Measurements from ENCODE around the gene CIBAR2. TPM values are rescaled to one million over a fixed set of nuclear protein-coding genes. Genes with fewer than 3 reads are reported as not detected.

CIBAR2 gene
- total and polyA plus RNA-seq, 3 experiments from 2014 or later = not detected

DNA sequence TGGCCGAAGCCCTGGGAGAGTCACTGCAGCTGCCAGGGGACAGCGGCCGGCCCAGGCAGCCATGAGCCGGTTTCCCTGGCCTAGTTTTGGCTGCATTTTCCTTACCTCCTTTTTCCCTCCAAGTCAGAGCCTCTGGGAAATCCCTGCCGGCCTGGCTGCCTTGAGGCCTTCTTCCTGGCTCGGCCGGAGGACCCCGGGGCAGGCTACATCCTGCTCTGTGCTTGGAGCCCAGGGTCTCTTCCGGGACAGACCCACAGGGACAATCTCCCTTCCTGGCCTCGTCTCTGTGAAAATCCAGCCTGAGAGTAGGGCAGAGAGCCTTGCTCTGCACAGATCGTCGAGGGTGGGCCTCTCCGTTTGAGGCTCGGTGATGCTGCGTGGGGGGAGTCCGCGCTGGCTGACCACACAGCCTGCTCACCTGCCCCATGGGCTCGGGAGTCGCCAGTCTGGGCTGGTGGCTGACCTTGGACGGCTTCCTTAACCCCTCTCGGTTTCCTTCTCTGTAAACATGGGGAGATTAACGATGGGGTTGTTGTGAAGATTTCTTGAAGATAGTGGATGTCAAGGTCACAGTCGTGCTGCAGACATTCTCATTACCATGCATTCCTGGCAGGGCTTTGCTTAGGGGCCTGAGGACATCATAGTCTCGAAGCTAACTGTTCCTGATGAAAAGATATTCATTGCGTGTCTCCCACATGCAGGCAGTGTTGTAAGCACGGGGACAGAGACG is 34.8 kb upstream of the CIBAR2 start:
- no peaks in the 10 kb centered on the region for H3K4me1 Mint-ChIP-seq
- H3K36me3 ChIP-seq (ENCODE audit: insufficient read depth, low read length) = no peaks in the 10 kb centered on the region
- H3K27me3 Mint-ChIP-seq = peaks cover 7 to 19% of the 10 kb centered on the region in 2 donors
- no peak for DNase-seq
- ChIA-PET POLR2A (no interaction called here), CTCF (no interaction called here)
- no peak overlapping the region for H3K4me3 ChIP-seq (ENCODE audit: low read length)
- no peaks in the 10 kb centered on the region for H3K9me3 ChIP-seq (ENCODE audit: low read length)
- no peaks in the 10 kb centered on the region for H3K27me3 ChIP-seq (ENCODE audit: insufficient read depth, low read length, poor library complexity, severe bottlenecking)
- H3K27ac ChIP-seq (ENCODE audit: low read depth, low read length) = no peak overlapping the region
- no peaks in the 10 kb centered on the region for H3K4me1 ChIP-seq (ENCODE audit: insufficient read depth, low read length)
- H3K4me3 Mint-ChIP-seq = no peak overlapping the region
- H3K27ac Mint-ChIP-seq = no peak overlapping the region
- no peaks in the 10 kb centered on the region for H3K9me3 Mint-ChIP-seq
- H3K36me3 Mint-ChIP-seq = no peaks in the 10 kb centered on the region

DNA sequence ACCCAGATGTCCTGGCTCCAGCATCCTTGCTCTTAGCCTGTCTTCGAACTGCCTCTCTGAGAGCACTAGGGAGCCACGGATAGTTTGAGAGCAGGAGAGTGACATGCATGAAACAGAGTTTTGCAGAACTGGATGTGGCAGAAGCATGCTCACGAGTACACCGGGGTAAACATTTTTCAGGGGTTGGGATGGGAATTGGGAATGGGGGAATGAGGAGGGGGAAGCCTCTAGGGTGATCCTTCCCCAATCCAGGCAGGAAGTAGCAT is 34.2 kb upstream of the CIBAR2 start:
- H3K4me1 ChIP-seq (ENCODE audit: insufficient read depth, low read length) = no peaks in the 10 kb centered on the region
- H3K4me1 Mint-ChIP-seq = no peaks in the 10 kb centered on the region
- H3K27me3 Mint-ChIP-seq = peaks cover 10 to 23% of the 10 kb centered on the region in 2 donors
- H3K4me3 Mint-ChIP-seq = no peak overlapping the region
- H3K9me3 ChIP-seq (ENCODE audit: low read length) = no peaks in the 10 kb centered on the region
- H3K4me3 ChIP-seq (ENCODE audit: low read length) = no peak overlapping the region
- no peak overlapping the region for H3K27ac ChIP-seq (ENCODE audit: low read depth, low read length)
- no peaks in the 10 kb centered on the region for H3K36me3 Mint-ChIP-seq
- no peaks in the 10 kb centered on the region for H3K9me3 Mint-ChIP-seq
- no peak overlapping the region for H3K27ac Mint-ChIP-seq
- no peaks in the 10 kb centered on the region for H3K36me3 ChIP-seq (ENCODE audit: insufficient read depth, low read length)
- ChIA-PET CTCF (no interaction called here), POLR2A (no interaction called here)
- H3K27me3 ChIP-seq (ENCODE audit: insufficient read depth, low read length, poor library complexity, severe bottlenecking) = no peaks in the 10 kb centered on the region
- no peak for DNase-seq

DNA sequence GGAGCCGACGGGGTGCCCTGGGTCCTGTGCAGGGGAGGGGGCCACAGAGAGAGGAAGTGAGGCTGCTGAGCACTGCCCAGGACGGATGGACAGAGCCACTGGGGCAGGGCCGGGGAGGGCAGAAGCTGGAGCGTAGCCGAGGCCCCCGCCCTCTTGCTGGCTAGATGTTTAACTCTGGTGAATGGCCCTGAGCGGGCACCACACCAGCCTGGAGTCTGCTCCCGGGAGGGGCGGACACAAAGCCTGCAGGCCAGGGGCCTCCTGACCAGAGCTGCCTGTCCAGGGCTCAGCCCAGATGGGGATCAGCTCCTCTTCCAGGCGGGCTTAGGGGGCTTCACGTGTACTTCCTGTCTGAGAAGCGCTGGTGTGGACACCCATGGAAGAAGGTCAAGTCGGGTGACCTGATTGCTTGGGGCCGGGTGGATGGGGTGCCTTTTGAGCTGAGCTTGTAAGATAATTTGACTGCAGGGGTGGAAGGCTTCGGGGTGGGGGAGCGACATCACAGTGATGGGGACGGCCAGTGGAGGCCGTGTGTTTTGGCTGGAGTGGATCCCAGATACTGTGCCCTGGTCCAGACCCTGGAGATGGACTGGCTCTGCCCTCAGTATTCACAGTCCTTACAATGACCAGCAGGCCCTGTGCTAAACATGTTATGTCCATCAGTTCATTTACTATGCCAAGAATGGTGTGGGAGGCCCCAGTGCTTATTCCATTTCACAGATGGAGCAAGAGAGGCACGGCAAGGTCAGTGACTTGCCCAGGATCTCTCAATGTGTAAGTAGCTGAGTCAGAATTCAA is 33.7 kb upstream of the CIBAR2 start:
- H3K27ac Mint-ChIP-seq = no peak overlapping the region
- CTCF ChIA-PET = no interaction called here
- no peaks in the 10 kb centered on the region for H3K36me3 ChIP-seq (ENCODE audit: insufficient read depth, low read length)

DNA sequence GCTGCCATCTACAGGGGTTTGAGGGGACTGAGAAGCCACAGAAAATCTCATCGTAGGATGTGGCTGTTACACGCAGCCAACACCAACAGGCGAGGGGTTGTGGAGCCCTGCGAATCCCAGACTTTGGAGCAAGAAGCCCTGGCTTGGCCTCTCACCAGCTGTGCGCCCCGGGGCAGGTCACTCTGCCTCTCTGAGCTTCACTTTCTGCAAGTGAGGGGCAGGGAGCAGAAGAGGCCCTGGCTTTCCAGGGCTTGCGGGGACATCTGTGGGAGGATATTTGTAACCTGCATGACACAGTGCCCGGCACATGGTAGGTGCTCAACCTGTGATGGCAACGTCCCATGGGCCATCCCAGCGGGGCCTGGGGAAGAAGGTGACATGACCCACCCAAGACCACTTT is 32.9 kb upstream of the CIBAR2 start:
- ChIA-PET CTCF (no interaction called here), POLR2A (no interaction called here)
- Mint-ChIP-seq H3K36me3 (no peaks in the 10 kb centered on the region), H3K4me1 (no peaks in the 10 kb centered on the region), H3K27ac (no peak overlapping the region), H3K27me3 (peaks cover 10 to 27% of the 10 kb centered on the region in 2 donors), H3K9me3 (no peaks in the 10 kb centered on the region), H3K4me3 (no peak overlapping the region)
- DNase-seq = no peak
- no peaks in the 10 kb centered on the region for H3K9me3 ChIP-seq (ENCODE audit: low read length)
- H3K27ac ChIP-seq (ENCODE audit: low read depth, low read length) = no peak overlapping the region
- H3K4me1 ChIP-seq (ENCODE audit: insufficient read depth, low read length) = no peaks in the 10 kb centered on the region
- no peaks in the 10 kb centered on the region for H3K27me3 ChIP-seq (ENCODE audit: insufficient read depth, low read length, poor library complexity, severe bottlenecking)
- H3K36me3 ChIP-seq (ENCODE audit: insufficient read depth, low read length) = no peaks in the 10 kb centered on the region
- no peak overlapping the region for H3K4me3 ChIP-seq (ENCODE audit: low read length)

More for the DNA sequence above, 33.7 kb upstream of the CIBAR2 start:
- POLR2A ChIA-PET = no interaction called here
- H3K4me1 ChIP-seq (ENCODE audit: insufficient read depth, low read length) = no peaks in the 10 kb centered on the region
- no peak overlapping the region for H3K27ac ChIP-seq (ENCODE audit: low read depth, low read length)
- H3K4me3 Mint-ChIP-seq = no peak overlapping the region
- H3K9me3 Mint-ChIP-seq = no peaks in the 10 kb centered on the region
- no peaks in the 10 kb centered on the region for H3K27me3 ChIP-seq (ENCODE audit: insufficient read depth, low read length, poor library complexity, severe bottlenecking)
- no peak overlapping the region for H3K4me3 ChIP-seq (ENCODE audit: low read length)
- H3K27me3 Mint-ChIP-seq = peaks cover 10 to 25% of the 10 kb centered on the region in 2 donors
- no peaks in the 10 kb centered on the region for H3K4me1 Mint-ChIP-seq
- no peak for DNase-seq
- no peaks in the 10 kb centered on the region for H3K9me3 ChIP-seq (ENCODE audit: low read length)
- no peaks in the 10 kb centered on the region for H3K36me3 Mint-ChIP-seq

DNA sequence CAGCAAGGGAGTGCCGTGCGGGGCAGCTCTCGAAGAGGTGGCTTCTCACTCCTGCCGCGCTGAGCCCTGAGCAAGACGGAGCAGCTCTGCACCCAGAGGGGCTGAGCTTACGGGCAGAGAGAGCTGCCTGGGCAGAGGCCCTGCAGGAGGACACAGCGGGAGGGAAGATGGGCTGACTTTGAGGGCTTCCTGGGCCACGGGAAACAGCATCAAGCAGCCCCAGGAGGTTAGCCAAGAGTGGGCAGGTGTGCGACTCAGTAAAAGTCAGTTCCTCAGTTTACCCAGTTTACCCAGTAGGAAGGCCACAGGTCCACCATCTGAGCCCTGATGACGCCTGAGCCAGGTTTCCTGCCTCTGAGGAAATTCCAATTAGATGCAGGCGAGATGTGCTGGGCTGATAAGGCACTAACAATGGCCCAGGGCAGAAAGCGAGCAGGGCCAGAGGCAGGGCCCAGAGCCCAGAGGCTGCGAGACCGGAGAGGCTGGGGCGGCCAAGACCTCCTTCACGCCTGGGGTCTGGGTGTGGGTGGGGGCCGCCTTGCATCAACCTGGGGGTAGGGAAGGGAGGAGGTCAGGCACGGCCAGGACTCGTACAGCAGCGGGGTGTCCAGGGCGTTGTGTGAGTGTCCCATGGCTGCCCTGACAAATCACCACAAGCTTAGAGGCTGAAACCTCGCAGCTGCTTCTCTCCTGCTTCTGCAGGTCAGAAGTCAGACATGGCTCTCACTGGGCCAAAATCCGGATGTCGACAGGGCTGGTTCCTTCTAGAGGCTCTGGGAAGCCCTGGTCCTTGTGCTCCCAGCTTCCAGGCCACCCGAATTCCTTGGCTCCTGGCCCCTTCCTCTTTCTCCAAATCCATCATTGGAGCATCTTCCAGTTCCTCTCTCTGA is 32.0 kb upstream of the CIBAR2 start:
- H3K9me3 Mint-ChIP-seq = no peaks in the 10 kb centered on the region
- CTCF ChIA-PET = no interaction called here
- Histone ChIP-seq H3K9me3 (ENCODE audit: low read length) (no peaks in the 10 kb centered on the region), H3K27ac (ENCODE audit: low read depth, low read length) (no peak overlapping the region), H3K36me3 (ENCODE audit: insufficient read depth, low read length) (no peaks in the 10 kb centered on the region), H3K27me3 (ENCODE audit: insufficient read depth, low read length, poor library complexity, severe bottlenecking) (peaks cover 1% of the 10 kb centered on the region), H3K4me3 (ENCODE audit: low read length) (no peak overlapping the region), H3K4me1 (ENCODE audit: insufficient read depth, low read length) (no peaks in the 10 kb centered on the region)
- no peaks in the 10 kb centered on the region for H3K4me1 Mint-ChIP-seq
- H3K36me3 Mint-ChIP-seq = no peaks in the 10 kb centered on the region
- no peak overlapping the region for H3K4me3 Mint-ChIP-seq
- peak overlapping the region in 3 of 8 donors; percentile 29 to 80 (median 47) for H3K27ac Mint-ChIP-seq
- peaks cover 10 to 36% of the 10 kb centered on the region in 2 donors for H3K27me3 Mint-ChIP-seq
- POLR2A ChIA-PET = no interaction called here
- no peak for DNase-seq

DNA sequence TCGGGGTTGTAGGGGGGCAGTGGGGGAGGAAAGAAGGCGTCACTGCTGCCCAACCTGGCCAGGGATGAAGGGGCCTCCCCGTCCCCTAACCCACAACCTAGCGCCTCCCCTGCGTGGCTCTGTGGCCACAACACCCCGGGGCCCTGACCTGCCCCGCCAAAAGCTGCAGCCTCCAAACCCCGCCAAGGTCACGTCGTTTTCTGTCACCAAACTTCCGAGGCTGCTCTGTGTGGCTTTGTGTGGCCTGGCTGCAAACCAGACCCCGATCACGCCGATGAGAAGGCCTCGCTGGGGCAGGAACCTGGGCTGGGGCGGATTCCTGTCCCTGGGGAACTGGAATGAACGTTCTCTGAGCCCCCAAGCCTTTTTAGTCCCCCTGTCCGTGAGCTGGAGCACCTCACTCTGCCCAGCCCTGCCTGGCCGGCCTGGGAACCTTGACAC is 30.5 kb upstream of the CIBAR2 start:
- Mint-ChIP-seq H3K27me3 (peaks cover 24 to 47% of the 10 kb centered on the region in 2 donors), H3K4me3 (no peak overlapping the region)
- CTCF ChIA-PET = no interaction called here

DNA sequence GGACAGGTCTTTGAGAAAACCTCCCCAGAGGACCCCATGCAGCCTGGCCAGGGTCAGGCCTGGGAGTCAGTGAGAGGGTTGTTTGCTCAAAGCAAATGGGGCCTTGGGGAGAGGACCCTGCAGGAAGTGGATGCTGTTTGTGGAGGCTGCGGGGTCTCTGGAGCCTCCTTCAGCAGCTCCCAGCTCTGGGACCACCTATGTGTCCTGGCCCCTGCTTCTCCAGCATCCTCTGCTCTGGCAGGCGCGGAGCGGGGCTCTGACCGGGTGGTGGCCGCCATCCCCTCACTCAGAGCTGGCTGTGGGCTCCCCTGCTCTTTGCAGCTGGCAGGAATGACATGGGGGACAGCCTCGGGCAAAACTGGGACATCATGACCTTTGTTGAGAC is 29.8 kb upstream of the CIBAR2 start:
- Histone ChIP-seq H3K9me3 (ENCODE audit: low read length) (no peaks in the 10 kb centered on the region), H3K4me1 (ENCODE audit: insufficient read depth, low read length) (no peaks in the 10 kb centered on the region), H3K27me3 (ENCODE audit: insufficient read depth, low read length, poor library complexity, severe bottlenecking) (peaks cover 3% of the 10 kb centered on the region), H3K36me3 (ENCODE audit: insufficient read depth, low read length) (no peaks in the 10 kb centered on the region), H3K4me3 (ENCODE audit: low read length) (no peak overlapping the region), H3K27ac (ENCODE audit: low read depth, low read length) (no peak overlapping the region)
- H3K4me1 Mint-ChIP-seq = peaks cover 3 to 6% (median 4%) of the 10 kb centered on the region in 3 donors
- H3K27me3 Mint-ChIP-seq = peaks cover 25 to 50% of the 10 kb centered on the region in 2 donors
- no peaks in the 10 kb centered on the region for H3K36me3 Mint-ChIP-seq
- H3K4me3 Mint-ChIP-seq = no peak overlapping the region
- H3K27ac Mint-ChIP-seq = peak overlapping the region in 1 of 8 donors; percentile 88
- no peak for DNase-seq
- H3K9me3 Mint-ChIP-seq = no peaks in the 10 kb centered on the region
- ChIA-PET CTCF (no interaction called here), POLR2A (no interaction called here)

More for the DNA sequence above, 30.5 kb upstream of the CIBAR2 start:
- Mint-ChIP-seq H3K4me1 (peaks cover 2 to 3% (median 2%) of the 10 kb centered on the region in 3 donors), H3K27ac (peak overlapping the region in 1 of 8 donors; percentile 88), H3K9me3 (no peaks in the 10 kb centered on the region), H3K36me3 (no peaks in the 10 kb centered on the region)
- no peaks in the 10 kb centered on the region for H3K36me3 ChIP-seq (ENCODE audit: insufficient read depth, low read length)
- POLR2A ChIA-PET = no interaction called here
- DNase-seq = no peak
- H3K27ac ChIP-seq (ENCODE audit: low read depth, low read length) = no peak overlapping the region
- no peaks in the 10 kb centered on the region for H3K4me1 ChIP-seq (ENCODE audit: insufficient read depth, low read length)
- H3K4me3 ChIP-seq (ENCODE audit: low read length) = no peak overlapping the region
- peaks cover 3% of the 10 kb centered on the region for H3K27me3 ChIP-seq (ENCODE audit: insufficient read depth, low read length, poor library complexity, severe bottlenecking)
- no peaks in the 10 kb centered on the region for H3K9me3 ChIP-seq (ENCODE audit: low read length)

All from CD8-positive, alpha-beta memory T cell (primary cell).